GM10266 (cell line): ENCODE data around the gene YES1.

Source experiments
- DNase-seq: peaks from one replicate; pipeline ENCODE4 v3.0.0; 2012; ENCODE audit errors: extremely low spot score
- CTCF ChIP-seq: IDR thresholded peaks from 2 replicates; pipeline ENCODE4 v1.5.1; 2012; ENCODE audit warnings: mild to moderate bottlenecking, low read depth; ENCODE audit not compliant: control insufficient read depth, insufficient read depth; ENCODE audit errors: missing control alignments

Gene YES1

GRCh38 chr18:811892-812375 lies at the start of gene YES1:
Gene YES1 (minus strand): TSS chr18:812242. CDS start chr18:756827, 55,415 bp downstream.
- no peak for TF ChIP-seq CTCF
- peak; percentile 94 for DNase-seq

- no peak for DNase-seq
- no peak for TF ChIP-seq CTCF
These were observed 45.9 kb upstream of the YES1 start for GRCh38 chr18:857986-858385.

- no peak for TF ChIP-seq CTCF
- no peak for DNase-seq
These were observed 41.4 kb upstream of the YES1 start for GRCh38 chr18:853471-853870.

GRCh38 chr18:850960-851359 lies 38.9 kb upstream of the YES1 start:
- TF ChIP-seq CTCF, result no peak
- no peak for DNase-seq

GRCh38 chr18:849021-849420 lies 37.0 kb upstream of the YES1 start:
- TF ChIP-seq CTCF, result no peak
- no peak for DNase-seq

GRCh38 chr18:848062-848861 lies 36.2 kb upstream of the YES1 start:
- TF ChIP-seq CTCF, result no peak
- no peak for DNase-seq

GRCh38 chr18:845152-845819 lies 33.2 kb upstream of the YES1 start:
- no peak for DNase-seq
- no peak for TF ChIP-seq CTCF
